Body of pancreas (tissue), 4 donors: ENCODE results near the gene MICAL2. TPM values are rescaled to one million over a fixed set of nuclear protein-coding genes. Genes with fewer than 3 reads are reported as not detected.

Source experiments
- ATAC-seq: fragments of 150-250 bp; one replicate; pipeline ENCODE4 v1.9.1; 2016
- DNase-seq, 4 donors: peaks; one replicate each; pipeline ENCODE4 v3.0.0-alpha.2; 2019
- H3K27ac ChIP-seq, 4 donors: fragments of 200-600 bp; sonication (generic); 1 replicate in 3 of 4; 2 replicates in 1 of 4; pipeline versions ENCODE4 v1.5.1 to v1.6.1; 2016 to 2019; ENCODE audit warnings: mild to moderate bottlenecking in 1 of 4, mixed read lengths in 1 of 4, moderate library complexity in 1 of 4
- H3K27me3 ChIP-seq, 2 donors: fragments of 200-600 bp; sonication (generic); one replicate each; pipeline ENCODE4 v1.6.0; 2016; ENCODE audit warnings: mild to moderate bottlenecking in 1 of 2
- H3K36me3 ChIP-seq, 2 donors: fragments of 200-600 bp; sonication (generic); replicated peaks in 1 of 2; 2 replicates each; pipeline ENCODE4 v1.5.1; 2016; ENCODE audit warnings: low read depth in 2 of 2; ENCODE audit not compliant: insufficient read depth in 1 of 2
- H3K4me1 ChIP-seq: fragments of 200-600 bp; sonication (generic); one replicate; pipeline ENCODE4 v1.6.0; 2016
- H3K4me3 ChIP-seq, 2 donors: fragments of 200-600 bp; sonication (generic); 1 replicate in 1 of 2; 2 replicates in 1 of 2; pipeline ENCODE4 v1.5.1; 2016 to 2019
- H3K9me3 ChIP-seq, 3 donors: fragments of 200-600 bp; sonication (generic); 1 replicate in 2 of 3; 2 replicates in 1 of 3; pipeline ENCODE4 v1.5.1; 2016
- CTCF ChIP-seq, 7 experiments: fragments of 450-650 bp in 4 of 7; fragments of 200-600 bp in 3 of 7; sonication (generic) in 3 of 7; IDR thresholded peaks; one replicate each; pipeline ENCODE4 v1.5.1; 2016 to 2019; ENCODE audit warnings: antibody characterized with exemption in 7 of 7
- POLR2A ChIP-seq, 3 donors: fragments of 450-650 bp; IDR thresholded peaks; one replicate each; pipeline ENCODE4 v1.6.1; 2016; ENCODE audit warnings: antibody characterized with exemption in 3 of 3, mild to moderate bottlenecking in 2 of 3
- WGBS, 2 donors: methylation state at CpG; one replicate each; pipeline ENCODE4 v1.1.5; 2017; 5-methylcytosine and 5-hydroxymethylcytosine counted together
- intact Hi-C: fragments of 100-400 bp; cut with DNase I; formaldehyde crosslinking; loops from one replicate; pipeline ENCODE4 v1.15.1; 2023
- total RNA-seq, 2 donors: library from RNA; depleted of rRNA; stranded (reverse); fragments of >200 nt; gene quantifications; one replicate each; pipeline ENCODE4 v1.1.0, GENCODE V29; 2016

The MICAL2 gene
- total RNA-seq, 2 donors from 2014 or later, result 16.6 to 24.4 TPM

- WGBS, 2 donors, result 90 to 91% methylated on average over 1 of the region's 1 CpG
Observed at GRCh38 chr11:12083380-12083779, 27.0 kb upstream of the MICAL2 start.

GRCh38 chr11:12084256-12084655, 26.1 kb upstream of the MICAL2 start:
- ATAC-seq (no peak), DNase-seq (no peak)
- TF ChIP-seq POLR2A (IDR thresholded peaks at IDR 0.05) (no peak), CTCF (IDR thresholded peaks at IDR 0.05) (no peak)
- Histone ChIP-seq H3K36me3 (no peaks in the 10 kb centered on the region), H3K27me3 (no peaks in the 10 kb centered on the region), H3K27ac (no peak overlapping the region), H3K4me1 (peaks cover 4% of the 10 kb centered on the region), H3K9me3 (no peaks in the 10 kb centered on the region), H3K4me3 (no peak overlapping the region)
- intact Hi-C loops, result no loop called here

More at GRCh38 chr11:12083380-12083779, 27.0 kb upstream of the MICAL2 start:
- H3K9me3 ChIP-seq, result no peaks in the 10 kb centered on the region
- peaks cover 4% of the 10 kb centered on the region for H3K4me1 ChIP-seq
- no peak for TF ChIP-seq CTCF (IDR thresholded peaks at IDR 0.05)
- no peak for TF ChIP-seq POLR2A (IDR thresholded peaks at IDR 0.05)
- ATAC-seq (no peak), DNase-seq (no peak)
- no peak overlapping the region for H3K27ac ChIP-seq
- H3K27me3 ChIP-seq, result no peaks in the 10 kb centered on the region
- intact Hi-C loops, result no loop called here
- H3K4me3 ChIP-seq, result no peak overlapping the region
- no peaks in the 10 kb centered on the region for H3K36me3 ChIP-seq

DNA sequence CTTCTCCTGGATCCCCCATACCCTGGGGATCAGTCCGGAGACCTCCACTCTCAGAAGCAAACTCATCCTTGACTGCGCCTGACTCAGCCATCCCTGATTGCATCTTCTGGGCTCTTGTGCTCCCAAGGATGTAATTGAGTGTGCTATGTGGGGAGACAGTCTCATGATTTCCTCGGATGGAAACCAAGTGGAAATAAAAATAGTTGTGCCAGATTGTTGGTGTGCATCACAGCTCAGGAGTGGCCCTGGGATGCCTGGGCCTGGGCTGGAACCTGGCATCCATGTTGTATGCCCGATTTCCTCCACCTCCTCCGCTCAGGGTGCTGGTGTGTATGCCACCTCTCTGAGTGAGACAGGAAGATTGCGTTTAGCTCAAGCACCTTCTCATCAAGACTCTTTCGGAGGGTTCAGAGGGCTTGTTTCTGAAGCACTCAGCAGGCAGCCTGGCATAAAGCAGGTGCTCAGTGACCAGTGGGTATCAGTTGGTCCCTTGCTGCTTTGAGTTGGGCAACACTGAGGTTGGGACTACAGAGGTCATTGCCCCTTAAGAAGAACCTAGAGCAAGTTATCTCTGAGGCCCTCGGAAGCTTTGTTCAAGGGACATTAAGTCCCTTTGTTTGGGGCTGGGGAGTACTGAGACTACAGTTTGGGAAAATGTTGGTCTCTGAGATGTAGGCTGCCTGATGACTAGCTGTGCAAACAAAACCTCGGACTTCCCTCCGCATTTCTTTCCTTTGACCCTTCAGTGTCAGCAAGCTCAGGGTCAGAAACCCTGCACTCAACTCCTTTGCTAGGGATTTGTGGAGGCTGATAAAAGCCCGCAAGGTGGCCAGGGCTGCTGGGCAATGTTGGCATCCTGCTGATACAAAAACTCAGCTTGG, 24.8 kb upstream of the MICAL2 start:
- intact Hi-C loops, result no loop called here
- no peak for ATAC-seq
- no peak for DNase-seq
- Histone ChIP-seq H3K4me3 (no peak overlapping the region), H3K9me3 (no peaks in the 10 kb centered on the region), H3K27me3 (no peaks in the 10 kb centered on the region), H3K27ac (peak overlapping the region in 2 of 4 donors; percentile 50 to 65), H3K36me3 (no peaks in the 10 kb centered on the region), H3K4me1 (no peaks in the 10 kb centered on the region)
- WGBS, 2 donors, result 64 to 71% methylated on average over 10 to 11 of the region's 11 CpGs
- TF ChIP-seq POLR2A (IDR thresholded peaks at IDR 0.05) (no peak), CTCF (IDR thresholded peaks at IDR 0.05) (no peak)

GRCh38 chr11:12086271-12087074, 23.9 kb upstream of the MICAL2 start:
- Histone ChIP-seq H3K4me3 (no peak overlapping the region), H3K27me3 (no peaks in the 10 kb centered on the region), H3K36me3 (no peaks in the 10 kb centered on the region), H3K9me3 (no peaks in the 10 kb centered on the region), H3K4me1 (no peaks in the 10 kb centered on the region), H3K27ac (peak overlapping the region in 3 of 4 donors; percentile 26 to 65 (median 50))
- no peak for TF ChIP-seq CTCF (IDR thresholded peaks at IDR 0.05)
- no peak for TF ChIP-seq POLR2A (IDR thresholded peaks at IDR 0.05)
- DNase-seq (peak in 3 of 4 donors; percentile 27 to 44 (median 34)), ATAC-seq (peak; percentile 72)
- intact Hi-C loops, result no loop called here
- WGBS, 2 donors, result 41 to 63% methylated on average over 3 of the region's 3 CpGs
